ENCODE measurements around the gene PRR14L.

GRCh38 chr22:31681349-31682345 lies 68.3 kb downstream of the PRR14L start:
- TF ChIP-seq CTCF (IDR thresholded peaks at IDR 0.05; ENCODE audit: insufficient read depth, low read depth, low read length), result no peak
- no peak for TF ChIP-seq EZH2 (IDR thresholded peaks at IDR 0.05; ENCODE audit: insufficient read depth, low read length)
